SK-N-SH (cell line): Measurements from ENCODE around the gene ARHGEF10L.

Experiments
- CTCF ChIP-seq: fragments of 200-600 bp; sonication (generic); IDR thresholded peaks from 2 replicates; pipeline ENCODE4 v1.6.1; 2017; ENCODE audit warnings: antibody characterized with exemption, mild to moderate bottlenecking, moderate library complexity
- EP300 ChIP-seq, 2 experiments: IDR thresholded peaks; 2 replicates each; pipeline versions ENCODE4 v1.4.0 to v1.6.1; 2012; ENCODE audit warnings: borderline replicate concordance in 1 of 2, low read depth in 1 of 2, low read length in 1 of 2
- MEF2A ChIP-seq: IDR thresholded peaks from 2 replicates; pipeline ENCODE4 v1.4.0; 2012; ENCODE audit warnings: low read depth, borderline replicate concordance
- TF ChIP-seq, protein P1 (sequence below): IDR thresholded peaks from 2 replicates; pipeline ENCODE4 v1.4.0; 2012; ENCODE audit warnings: low read depth

DNA sequence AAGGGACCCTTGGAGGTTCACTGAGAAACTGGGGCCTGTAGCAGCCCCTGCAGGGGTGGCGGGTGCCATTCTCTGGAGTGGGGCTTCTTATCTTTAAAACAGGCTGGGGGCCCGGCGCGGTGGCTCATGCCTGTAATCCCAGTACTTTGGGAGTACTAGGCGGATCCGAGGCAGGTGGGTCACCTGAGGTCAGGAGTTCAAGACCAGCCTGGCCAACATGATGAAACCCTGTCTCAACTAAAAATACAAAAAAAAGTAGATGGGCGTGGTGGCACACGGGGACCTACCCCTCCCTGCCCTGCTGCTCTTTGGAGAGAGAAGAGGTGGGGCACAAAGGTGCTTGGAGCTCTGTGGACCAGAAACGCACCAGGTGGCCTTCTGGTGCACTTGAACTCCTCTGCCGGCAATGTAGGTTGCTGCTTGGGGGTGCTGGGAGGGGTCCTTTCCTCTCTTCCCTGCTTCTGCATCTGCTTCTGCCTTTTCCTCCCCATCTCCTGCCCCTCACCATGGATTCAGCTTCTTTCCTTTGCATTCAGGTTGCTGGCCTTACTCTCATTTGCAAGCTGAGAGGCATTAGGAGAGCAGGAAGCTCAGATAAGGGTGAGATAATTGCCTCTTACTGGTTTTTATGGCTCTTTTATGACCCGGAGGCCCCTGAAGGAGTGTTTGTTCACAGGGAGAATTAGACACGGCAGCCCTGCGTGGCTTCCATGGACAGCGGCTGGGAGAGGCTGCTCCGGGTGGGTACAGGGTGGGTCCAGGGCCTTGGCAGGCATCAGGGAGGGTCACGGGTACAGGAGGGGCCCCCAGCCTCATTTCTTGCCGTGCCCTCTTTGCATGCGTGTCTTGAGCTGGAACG, 57.4 kb downstream of the ARHGEF10L start:
- TF ChIP-seq, protein P1, sequence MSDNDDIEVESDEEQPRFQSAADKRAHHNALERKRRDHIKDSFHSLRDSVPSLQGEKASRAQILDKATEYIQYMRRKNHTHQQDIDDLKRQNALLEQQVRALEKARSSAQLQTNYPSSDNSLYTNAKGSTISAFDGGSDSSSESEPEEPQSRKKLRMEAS = no peak
- peak in 1 of 2 experiments; percentile 76; a peak in 1 of 4 replicates for TF ChIP-seq EP300 (IDR thresholded peaks at IDR 0.05; ENCODE audit: borderline replicate concordance in 1 of 2, low read depth in 1 of 2, low read length in 1 of 2)
- no peak for TF ChIP-seq MEF2A
- no peak for TF ChIP-seq CTCF
